WTC11 (cell line): Measurements from ENCODE around the gene MGAT3. TPM values are rescaled to one million over a fixed set of nuclear protein-coding genes. Genes with fewer than 3 reads are reported as not detected.

Experiments used
- ATAC-seq: fragments of 200-7000 bp; cut with Tn5 transposase; 2 replicates; pipeline ENCODE4 v1.10.0; 2021; ENCODE audit warnings: mild to moderate bottlenecking, moderate library complexity
- CTCF ChIA-PET: fragments of 300-600 bp; sonication (Branson Sonifier 250); formaldehyde crosslinking; loops from one replicate; lab custom pipeline; 2021; ENCODE audit warnings: antibody characterized with exemption; lab: Charles Lee
- POLR2A ChIA-PET: fragments of 350-600 bp; sonication (Branson Sonifier 250); formaldehyde crosslinking; loops from one replicate; lab custom pipeline; 2021; ENCODE audit warnings: antibody characterized with exemption; lab: Charles Lee
- DNase-seq: peaks from one replicate; pipeline ENCODE4 v3.0.0; 2021; ENCODE audit warnings: low spot score
- H3K27ac Mint-ChIP-seq: 2 replicates; pipeline ENCODE4 v1.8.0; 2021; ENCODE audit warnings: mixed read lengths
- H3K27me3 Mint-ChIP-seq: 2 replicates; pipeline ENCODE4 v1.8.0; 2021; ENCODE audit warnings: low read depth, mild to moderate bottlenecking, moderate library complexity, mixed read lengths
- H3K36me3 Mint-ChIP-seq: 2 replicates; pipeline ENCODE4 v1.8.0; 2021; ENCODE audit warnings: mixed read lengths
- H3K4me1 Mint-ChIP-seq: 2 replicates; pipeline ENCODE4 v1.8.0; 2022; ENCODE audit warnings: mixed read lengths
- H3K4me3 Mint-ChIP-seq: 2 replicates; pipeline ENCODE4 v1.8.0; 2021; ENCODE audit warnings: mild to moderate bottlenecking, moderate library complexity, mixed read lengths
- H3K9me3 Mint-ChIP-seq: 2 replicates; pipeline ENCODE4 v1.8.0; 2021; ENCODE audit warnings: mixed read lengths
- ATF1 ChIP-seq: sonication (generic); formaldehyde crosslinking; IDR thresholded peaks from 2 replicates; pipeline ENCODE4 v1.8.1; 2023; ENCODE audit warnings: mild to moderate bottlenecking, moderate library complexity, missing genetic modification reagents
- ATF6 ChIP-seq: sonication (generic); formaldehyde crosslinking; IDR thresholded peaks from 2 replicates; pipeline ENCODE4 v1.8.1; 2023; ENCODE audit warnings: mild to moderate bottlenecking, missing genetic modification reagents
- ELF4 ChIP-seq: sonication (generic); formaldehyde crosslinking; IDR thresholded peaks from 2 replicates; pipeline ENCODE4 v1.8.1; 2022; ENCODE audit warnings: low read depth, mild to moderate bottlenecking, moderate library complexity, missing genetic modification reagents
- ETV6 ChIP-seq: sonication (generic); formaldehyde crosslinking; IDR thresholded peaks from 2 replicates; pipeline ENCODE4 v1.8.1; 2022; ENCODE audit warnings: mild to moderate bottlenecking, missing genetic modification reagents
- FOXJ3 ChIP-seq: sonication (generic); formaldehyde crosslinking; IDR thresholded peaks from 2 replicates; pipeline ENCODE4 v1.9.0; 2021; ENCODE audit warnings: missing genetic modification reagents, mild to moderate bottlenecking, borderline replicate concordance
- GRHL2 ChIP-seq: fragments of 250-450 bp; sonication (Bioruptor Pico); IDR thresholded peaks from 2 replicates; pipeline ENCODE4 v1.8.0; 2022; ENCODE audit warnings: mild to moderate bottlenecking, moderate library complexity; ENCODE audit not compliant: insufficient replicate concordance, severe bottlenecking
- HMGA2 ChIP-seq: fragments of 250-450 bp; sonication (Bioruptor Pico); IDR thresholded peaks from 2 replicates; pipeline ENCODE4 v1.4.0; 2021; ENCODE audit warnings: mild to moderate bottlenecking, moderate library complexity
- HMGXB4 ChIP-seq: sonication (generic); formaldehyde crosslinking; IDR thresholded peaks from 2 replicates; pipeline ENCODE4 v1.8.1; 2023; ENCODE audit warnings: mild to moderate bottlenecking, moderate library complexity, missing genetic modification reagents
- JUN ChIP-seq: sonication (generic); formaldehyde crosslinking; IDR thresholded peaks from 2 replicates; pipeline ENCODE4 v1.8.0; 2023; ENCODE audit warnings: mild to moderate bottlenecking, missing genetic modification reagents
- NFE2L1 ChIP-seq: sonication (generic); formaldehyde crosslinking; IDR thresholded peaks from 2 replicates; pipeline ENCODE4 v1.8.1; 2023; ENCODE audit warnings: missing genetic modification reagents
- NR2C2 ChIP-seq: sonication (generic); formaldehyde crosslinking; IDR thresholded peaks from 2 replicates; pipeline ENCODE4 v1.8.0; 2022; ENCODE audit warnings: mild to moderate bottlenecking, missing genetic modification reagents
- NR3C1 ChIP-seq: sonication (generic); formaldehyde crosslinking; conservative IDR thresholded peaks from 2 replicates; pipeline ENCODE4 v1.8.1; 2023; ENCODE audit warnings: low read depth, mild to moderate bottlenecking, missing genetic modification reagents
- OVOL2 ChIP-seq: fragments of 250-450 bp; sonication (Bioruptor Pico); IDR thresholded peaks from 2 replicates; pipeline ENCODE4 v1.9.0; 2021; ENCODE audit warnings: mild to moderate bottlenecking, borderline replicate concordance
- ZBTB21 ChIP-seq: sonication (generic); formaldehyde crosslinking; IDR thresholded peaks from 2 replicates; pipeline ENCODE4 v1.8.1; 2023; ENCODE audit warnings: mild to moderate bottlenecking, missing genetic modification reagents, borderline replicate concordance
- ZNF138 ChIP-seq: sonication (generic); formaldehyde crosslinking; conservative IDR thresholded peaks from 2 replicates; pipeline ENCODE4 v1.8.1; 2022; ENCODE audit warnings: mild to moderate bottlenecking, moderate library complexity, missing genetic modification reagents
- ZNF232 ChIP-seq: sonication (generic); formaldehyde crosslinking; IDR thresholded peaks from 2 replicates; pipeline ENCODE4 v1.8.0; 2022; ENCODE audit warnings: mild to moderate bottlenecking, missing genetic modification reagents
- ZNF317 ChIP-seq: sonication (generic); formaldehyde crosslinking; IDR thresholded peaks from 2 replicates; pipeline ENCODE4 v1.8.1; 2023; ENCODE audit warnings: low read depth, mild to moderate bottlenecking, moderate library complexity, missing genetic modification reagents, borderline replicate concordance
- ZNF423 ChIP-seq: fragments of 250-450 bp; sonication (Bioruptor Pico); IDR thresholded peaks from 2 replicates; pipeline ENCODE4 v2.1.2; 2022; ENCODE audit warnings: mild to moderate bottlenecking, moderate library complexity
- ZNF671 ChIP-seq: fragments of 250-450 bp; sonication (Bioruptor Pico); IDR thresholded peaks from 2 replicates; pipeline ENCODE4 v1.8.0; 2021; ENCODE audit warnings: mild to moderate bottlenecking
- total RNA-seq: library from RNA; stranded (reverse); gene quantifications from 3 replicates; pipeline ENCODE4 v1.2.3, GENCODE V29; 2021
- TF ChIP-seq, protein P1 (sequence below): sonication (generic); formaldehyde crosslinking; IDR thresholded peaks from 2 replicates; pipeline ENCODE4 v1.8.1; 2022; ENCODE audit warnings: missing genetic modification reagents, borderline replicate concordance
- TF ChIP-seq, protein P2 (sequence below): sonication (generic); formaldehyde crosslinking; IDR thresholded peaks from 2 replicates; pipeline ENCODE4 v1.8.1; 2022; ENCODE audit warnings: mild to moderate bottlenecking, missing genetic modification reagents, moderate library complexity, borderline replicate concordance
- TF ChIP-seq, protein P3 (sequence below): fragments of 250-450 bp; sonication (Bioruptor Pico); conservative IDR thresholded peaks from 2 replicates; pipeline ENCODE4 v1.9.0; 2021; ENCODE audit warnings: mild to moderate bottlenecking
- TF ChIP-seq, protein P4 (sequence below): sonication (generic); formaldehyde crosslinking; IDR thresholded peaks from 2 replicates; pipeline ENCODE4 v1.8.0; 2022; ENCODE audit warnings: mild to moderate bottlenecking, missing genetic modification reagents

The MGAT3 gene
- total RNA-seq, 1 experiment from 2014 or later: 11.4 TPM

DNA sequence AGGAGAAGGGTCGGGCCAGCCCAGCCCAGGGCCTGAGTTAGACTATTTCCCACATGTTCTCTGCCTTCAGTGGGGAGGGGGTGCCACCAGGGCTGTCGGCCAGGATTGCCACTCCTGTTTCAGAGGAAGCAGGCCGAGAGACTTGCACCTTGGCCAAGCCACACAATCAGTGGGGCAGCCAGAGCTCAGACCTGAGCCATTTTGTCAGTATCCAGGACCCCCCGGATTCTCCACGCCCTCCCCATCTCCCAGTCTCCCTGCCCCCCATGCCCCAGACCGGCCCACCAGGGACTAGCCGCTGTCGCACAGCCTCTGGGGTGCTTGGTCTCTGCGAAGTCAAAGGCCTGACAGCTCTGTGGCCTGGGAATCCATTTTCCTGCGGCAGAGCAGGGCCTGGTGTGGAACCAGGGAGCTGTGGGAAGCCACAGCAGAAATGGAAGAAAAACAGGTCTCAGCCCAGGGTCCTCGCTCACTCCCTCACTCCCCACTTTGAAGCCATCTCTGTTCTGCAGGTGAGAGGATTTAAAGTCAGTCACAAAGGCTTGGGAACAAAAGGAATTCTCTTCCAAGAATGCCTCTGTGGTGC lies 25.5 kb upstream of the MGAT3 start (continued):
- TF ChIP-seq, protein P1, sequence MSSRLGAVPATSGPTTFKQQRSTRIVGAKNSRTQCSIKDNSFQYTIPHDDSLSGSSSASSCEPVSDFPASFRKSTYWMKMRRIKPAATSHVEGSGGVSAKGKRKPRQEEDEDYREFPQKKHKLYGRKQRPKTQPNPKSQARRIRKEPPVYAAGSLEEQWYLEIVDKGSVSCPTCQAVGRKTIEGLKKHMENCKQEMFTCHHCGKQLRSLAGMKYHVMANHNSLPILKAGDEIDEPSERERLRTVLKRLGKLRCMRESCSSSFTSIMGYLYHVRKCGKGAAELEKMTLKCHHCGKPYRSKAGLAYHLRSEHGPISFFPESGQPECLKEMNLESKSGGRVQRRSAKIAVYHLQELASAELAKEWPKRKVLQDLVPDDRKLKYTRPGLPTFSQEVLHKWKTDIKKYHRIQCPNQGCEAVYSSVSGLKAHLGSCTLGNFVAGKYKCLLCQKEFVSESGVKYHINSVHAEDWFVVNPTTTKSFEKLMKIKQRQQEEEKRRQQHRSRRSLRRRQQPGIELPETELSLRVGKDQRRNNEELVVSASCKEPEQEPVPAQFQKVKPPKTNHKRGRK (CRISPR knock-in tag): no peak
- TF ChIP-seq ATF6 (CRISPR knock-in tag) (no peak), ZNF317 (CRISPR knock-in tag) (no peak), HMGXB4 (CRISPR knock-in tag) (no peak), NFE2L1 (CRISPR knock-in tag) (no peak), NR2C2 (no peak), JUN (no peak)

DNA sequence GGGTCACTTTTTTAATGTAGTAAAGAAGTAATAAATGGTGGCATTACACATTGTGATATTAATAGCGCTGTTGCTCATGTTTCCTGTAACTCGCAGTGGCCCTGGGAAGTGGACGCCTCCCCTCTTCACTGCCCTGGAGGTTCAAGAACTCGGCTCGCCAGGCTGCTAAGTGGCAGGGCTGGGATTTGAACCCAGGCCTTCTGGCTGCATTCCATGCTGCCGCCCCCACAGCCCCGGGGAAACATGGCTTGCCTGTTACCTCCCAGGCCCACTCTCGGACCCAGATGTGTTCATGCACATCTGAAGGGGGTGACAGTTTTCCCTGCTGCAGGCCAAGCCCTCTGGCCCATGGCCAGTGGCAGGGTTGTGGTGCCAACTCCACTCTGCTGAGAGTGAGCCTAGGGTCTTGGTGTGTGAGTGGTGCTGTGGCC lies 25.0 kb upstream of the MGAT3 start:
- Mint-ChIP-seq H3K36me3 (peaks cover 5% of the 10 kb centered on the region; the same call in 1 of the 2 replicates), H3K4me1 (peaks cover 34% of the 10 kb centered on the region), H3K9me3 (no peaks in the 10 kb centered on the region), H3K4me3 (no peak overlapping the region), H3K27me3 (no peaks in the 10 kb centered on the region), H3K27ac (no peak overlapping the region; the same call in 1 of the 2 replicates)
- POLR2A ChIA-PET: no interaction called here
- DNase-seq (no peak), ATAC-seq (no peak)
- CTCF ChIA-PET: no interaction called here
- TF ChIP-seq GRHL2 (CRISPR knock-in tag) (no peak), ZNF671 (CRISPR knock-in tag) (no peak), NR3C1 (no peak), ZBTB21 (CRISPR knock-in tag) (no peak), ETV6 (no peak), ZNF423 (CRISPR knock-in tag) (no peak), FOXJ3 (CRISPR knock-in tag) (no peak), HMGA2 (CRISPR knock-in tag) (no peak), OVOL2 (CRISPR knock-in tag) (no peak), ZNF232 (CRISPR knock-in tag) (no peak), ZNF138 (CRISPR knock-in tag) (no peak), ATF1 (CRISPR knock-in tag) (no peak), ELF4 (CRISPR knock-in tag) (no peak)
- TF ChIP-seq, protein P2, sequence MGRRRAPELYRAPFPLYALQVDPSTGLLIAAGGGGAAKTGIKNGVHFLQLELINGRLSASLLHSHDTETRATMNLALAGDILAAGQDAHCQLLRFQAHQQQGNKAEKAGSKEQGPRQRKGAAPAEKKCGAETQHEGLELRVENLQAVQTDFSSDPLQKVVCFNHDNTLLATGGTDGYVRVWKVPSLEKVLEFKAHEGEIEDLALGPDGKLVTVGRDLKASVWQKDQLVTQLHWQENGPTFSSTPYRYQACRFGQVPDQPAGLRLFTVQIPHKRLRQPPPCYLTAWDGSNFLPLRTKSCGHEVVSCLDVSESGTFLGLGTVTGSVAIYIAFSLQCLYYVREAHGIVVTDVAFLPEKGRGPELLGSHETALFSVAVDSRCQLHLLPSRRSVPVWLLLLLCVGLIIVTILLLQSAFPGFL (CRISPR knock-in tag): no peak
- TF ChIP-seq, protein P3, sequence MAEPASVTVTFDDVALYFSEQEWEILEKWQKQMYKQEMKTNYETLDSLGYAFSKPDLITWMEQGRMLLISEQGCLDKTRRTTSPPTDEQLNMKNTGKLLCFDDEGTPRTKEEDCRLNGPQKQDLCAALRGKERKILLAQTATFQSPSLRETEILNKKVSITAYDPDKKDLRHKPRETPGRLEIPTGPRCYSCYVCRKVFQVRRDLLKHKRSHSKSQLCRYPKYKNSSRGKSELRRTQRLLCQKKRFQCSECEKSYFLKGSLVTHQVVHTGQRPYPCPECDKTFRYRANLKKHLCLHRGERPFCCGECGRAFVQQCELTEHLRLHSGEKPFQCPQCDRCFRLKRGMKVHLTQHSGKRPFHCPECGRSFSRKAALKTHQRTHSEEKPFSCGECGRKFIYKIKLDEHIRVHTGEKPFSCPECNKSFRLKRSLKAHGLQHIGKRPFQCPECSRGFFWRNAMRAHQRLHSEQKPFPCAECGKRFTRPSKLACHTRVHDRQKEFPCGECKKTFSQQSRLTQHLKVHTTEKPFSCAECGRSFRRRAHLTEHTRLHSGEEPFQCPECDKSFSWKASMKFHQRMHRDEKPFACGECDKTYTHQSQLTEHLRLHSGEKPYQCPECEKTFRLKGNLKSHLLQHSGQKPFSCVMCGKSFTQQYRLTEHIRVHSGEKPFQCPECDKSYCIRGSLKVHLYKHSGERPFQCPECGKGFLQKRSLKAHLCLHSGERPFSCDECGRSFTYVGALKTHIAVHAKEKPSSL: no peak
- TF ChIP-seq, protein P4, sequence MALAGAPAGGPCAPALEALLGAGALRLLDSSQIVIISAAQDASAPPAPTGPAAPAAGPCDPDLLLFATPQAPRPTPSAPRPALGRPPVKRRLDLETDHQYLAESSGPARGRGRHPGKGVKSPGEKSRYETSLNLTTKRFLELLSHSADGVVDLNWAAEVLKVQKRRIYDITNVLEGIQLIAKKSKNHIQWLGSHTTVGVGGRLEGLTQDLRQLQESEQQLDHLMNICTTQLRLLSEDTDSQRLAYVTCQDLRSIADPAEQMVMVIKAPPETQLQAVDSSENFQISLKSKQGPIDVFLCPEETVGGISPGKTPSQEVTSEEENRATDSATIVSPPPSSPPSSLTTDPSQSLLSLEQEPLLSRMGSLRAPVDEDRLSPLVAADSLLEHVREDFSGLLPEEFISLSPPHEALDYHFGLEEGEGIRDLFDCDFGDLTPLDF (CRISPR knock-in tag): no peak
